WERI-Rb-1 (cell line): Measurements from ENCODE around the gene BMP3.
A peak's percentile ranks its signal among the peaks of the same experiment; 100 is the strongest.

ENCODE experiments used
- DNase-seq: peaks from one replicate; pipeline ENCODE4 v3.0.0-alpha.2; 2020
- H3K27ac ChIP-seq: fragments of 250-450 bp; sonication (Bioruptor Pico); 2 replicates; pipeline ENCODE4 v1.5.1; 2020; ENCODE audit warnings: mild to moderate bottlenecking, moderate library complexity
- H3K27me3 ChIP-seq: fragments of 250-450 bp; sonication (Bioruptor Pico); 2 replicates; pipeline ENCODE4 v1.5.1; 2021; ENCODE audit warnings: mild to moderate bottlenecking, low read depth, moderate library complexity; ENCODE audit not compliant: insufficient read depth, severe bottlenecking
- H3K36me3 ChIP-seq: fragments of 250-450 bp; sonication (Bioruptor Pico); 2 replicates; pipeline ENCODE4 v1.5.1; 2020; ENCODE audit warnings: mild to moderate bottlenecking, moderate library complexity
- H3K4me3 ChIP-seq: 2 replicates; pipeline ENCODE4 v1.5.1; 2011; ENCODE audit warnings: low read depth, mild to moderate bottlenecking, control low read depth, low read length
- H3K9me3 ChIP-seq: fragments of 250-450 bp; sonication (Bioruptor Pico); 2 replicates; pipeline ENCODE4 v1.5.1; 2021; ENCODE audit warnings: mild to moderate bottlenecking, moderate library complexity; ENCODE audit not compliant: severe bottlenecking
- CTCF ChIP-seq: IDR thresholded peaks from 2 replicates; pipeline ENCODE4 v1.5.1; 2011; ENCODE audit warnings: low read depth, mild to moderate bottlenecking, control low read depth, inconsistent platforms, low read length

Gene BMP3

DNA sequence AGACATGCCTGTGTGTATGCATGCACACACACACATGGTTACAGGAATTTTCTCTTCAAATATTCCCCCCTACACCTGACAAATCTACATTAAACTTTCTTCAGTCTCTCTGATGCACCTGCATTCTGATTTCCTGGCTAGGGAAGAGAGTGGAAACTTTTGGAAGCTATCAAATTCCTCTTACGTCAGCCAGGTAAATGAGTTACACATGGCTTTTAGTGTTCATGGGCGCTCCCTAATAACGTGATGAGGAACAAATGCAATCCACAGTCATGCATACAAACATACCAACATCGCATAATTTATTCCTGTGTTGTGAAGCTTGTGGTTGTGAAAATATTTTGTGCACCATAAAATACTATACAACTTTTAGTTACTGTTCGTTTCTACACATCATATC, 34.9 kb downstream of the BMP3 start:
- no peaks in the 10 kb centered on the region for H3K9me3 ChIP-seq
- H3K36me3 ChIP-seq = no peaks in the 10 kb centered on the region
- H3K4me3 ChIP-seq = no peak overlapping the region
- DNase-seq = no peak
- no peak for TF ChIP-seq CTCF
- no peak overlapping the region for H3K27ac ChIP-seq
- no peaks in the 10 kb centered on the region for H3K27me3 ChIP-seq

- H3K27me3 ChIP-seq = no peaks in the 10 kb centered on the region
- DNase-seq = peak; percentile 82
- TF ChIP-seq CTCF = peak; percentile 84
- H3K27ac ChIP-seq = no peak overlapping the region
- H3K4me3 ChIP-seq = no peak overlapping the region
- no peaks in the 10 kb centered on the region for H3K9me3 ChIP-seq
- no peaks in the 10 kb centered on the region for H3K36me3 ChIP-seq
These were observed 39.3 kb downstream of the BMP3 start for GRCh38 chr4:81069706-81070331.

- Histone ChIP-seq H3K9me3 (no peaks in the 10 kb centered on the region), H3K27me3 (no peaks in the 10 kb centered on the region), H3K4me3 (no peak overlapping the region), H3K27ac (no peak overlapping the region), H3K36me3 (no peaks in the 10 kb centered on the region)
- TF ChIP-seq CTCF = no peak
- no peak for DNase-seq
These were observed 40.5 kb downstream of the BMP3 start for GRCh38 chr4:81071013-81071412.

- Histone ChIP-seq H3K4me3 (no peak overlapping the region), H3K27ac (no peak overlapping the region), H3K9me3 (no peaks in the 10 kb centered on the region), H3K36me3 (no peaks in the 10 kb centered on the region), H3K27me3 (no peaks in the 10 kb centered on the region)
- no peak for DNase-seq
- TF ChIP-seq CTCF = no peak
These were observed 50.6 kb downstream of the BMP3 start for GRCh38 chr4:81081156-81081555.

DNA sequence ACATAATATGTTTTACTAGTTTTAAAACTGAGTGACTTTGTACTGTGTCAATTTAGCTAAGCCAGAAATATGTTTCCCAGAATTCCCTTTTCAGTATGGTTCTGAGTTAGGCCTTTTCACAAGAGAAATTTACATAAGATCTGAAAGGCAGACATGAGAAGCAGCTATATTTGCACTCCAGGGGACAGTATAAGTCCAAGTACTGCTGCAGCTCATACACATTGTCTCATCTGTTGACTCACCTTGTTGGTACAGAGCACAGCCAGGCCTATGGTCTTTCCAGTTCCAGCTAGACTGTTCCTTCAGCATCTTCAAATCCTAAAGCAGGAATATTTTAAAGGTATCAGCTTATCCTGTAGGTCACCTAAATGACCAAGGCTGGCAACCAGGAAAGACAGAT, 53.5 kb downstream of the BMP3 start:
- Histone ChIP-seq H3K9me3 (no peaks in the 10 kb centered on the region), H3K27me3 (no peaks in the 10 kb centered on the region), H3K4me3 (no peak overlapping the region), H3K36me3 (no peaks in the 10 kb centered on the region), H3K27ac (no peak overlapping the region)
- no peak for DNase-seq
- peak; percentile 29; the same call in 1 of the 2 replicates for TF ChIP-seq CTCF

GRCh38 chr4:81084634-81085033, 54.1 kb downstream of the BMP3 start:
- DNase-seq = no peak
- H3K27ac ChIP-seq = no peak overlapping the region
- no peak overlapping the region for H3K4me3 ChIP-seq
- H3K27me3 ChIP-seq = no peaks in the 10 kb centered on the region
- H3K36me3 ChIP-seq = no peaks in the 10 kb centered on the region
- no peak for TF ChIP-seq CTCF
- no peaks in the 10 kb centered on the region for H3K9me3 ChIP-seq
